Measurements from ENCODE around the gene ZCCHC2. TPM values are rescaled to one million over a fixed set of nuclear protein-coding genes. Genes with fewer than 3 reads are reported as not detected.

ZCCHC2 gene
- total RNA-seq, 1 donor from 2014 or later, result 15.4 TPM

DNA sequence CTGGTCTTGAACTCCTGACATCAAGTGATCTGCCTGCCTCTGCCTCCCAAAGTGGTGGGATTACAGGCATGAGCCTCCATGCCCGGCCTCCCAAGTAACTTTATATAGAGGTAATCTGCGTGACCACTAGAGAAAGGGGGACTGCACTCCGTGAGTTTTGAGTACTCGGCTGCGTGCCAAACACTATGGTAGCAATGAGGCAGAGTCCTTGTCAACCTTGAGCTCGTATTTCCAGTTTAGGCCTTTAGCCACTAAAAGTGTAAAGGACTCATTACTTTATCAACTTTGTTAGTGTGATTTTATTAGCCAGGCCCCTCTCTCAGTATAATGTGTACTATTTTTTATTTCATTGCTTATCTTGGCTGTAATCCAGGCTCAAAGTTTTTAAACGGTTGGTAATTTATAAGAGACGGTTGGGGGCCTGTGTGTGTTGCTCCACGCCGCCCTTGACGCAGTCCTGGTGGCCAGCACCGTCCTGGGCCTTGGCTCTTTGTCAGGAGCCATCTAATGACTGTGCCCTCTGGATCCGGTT, 56.2 kb downstream of the ZCCHC2 start:
- DNase-seq, result no peak

DNA sequence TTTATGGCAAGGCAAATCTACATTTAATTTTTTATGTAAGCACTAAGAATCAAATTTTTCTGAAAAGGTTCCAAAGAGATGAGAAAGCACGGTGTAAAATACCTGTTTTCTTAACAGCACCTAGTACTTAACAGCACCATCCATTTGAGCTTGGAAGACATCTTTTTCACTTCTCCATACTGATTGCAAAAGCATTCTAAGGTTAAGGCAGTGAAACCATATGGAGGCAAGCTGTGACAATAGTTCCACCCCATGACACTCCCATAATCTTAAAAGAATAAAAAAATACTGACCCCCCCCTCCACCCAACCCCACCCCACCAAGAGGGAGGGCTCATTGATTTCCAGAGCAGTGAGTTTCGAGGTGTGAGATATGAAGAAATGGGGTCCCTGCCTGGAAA, 60.6 kb downstream of the ZCCHC2 start:
- no peak for DNase-seq

DNA sequence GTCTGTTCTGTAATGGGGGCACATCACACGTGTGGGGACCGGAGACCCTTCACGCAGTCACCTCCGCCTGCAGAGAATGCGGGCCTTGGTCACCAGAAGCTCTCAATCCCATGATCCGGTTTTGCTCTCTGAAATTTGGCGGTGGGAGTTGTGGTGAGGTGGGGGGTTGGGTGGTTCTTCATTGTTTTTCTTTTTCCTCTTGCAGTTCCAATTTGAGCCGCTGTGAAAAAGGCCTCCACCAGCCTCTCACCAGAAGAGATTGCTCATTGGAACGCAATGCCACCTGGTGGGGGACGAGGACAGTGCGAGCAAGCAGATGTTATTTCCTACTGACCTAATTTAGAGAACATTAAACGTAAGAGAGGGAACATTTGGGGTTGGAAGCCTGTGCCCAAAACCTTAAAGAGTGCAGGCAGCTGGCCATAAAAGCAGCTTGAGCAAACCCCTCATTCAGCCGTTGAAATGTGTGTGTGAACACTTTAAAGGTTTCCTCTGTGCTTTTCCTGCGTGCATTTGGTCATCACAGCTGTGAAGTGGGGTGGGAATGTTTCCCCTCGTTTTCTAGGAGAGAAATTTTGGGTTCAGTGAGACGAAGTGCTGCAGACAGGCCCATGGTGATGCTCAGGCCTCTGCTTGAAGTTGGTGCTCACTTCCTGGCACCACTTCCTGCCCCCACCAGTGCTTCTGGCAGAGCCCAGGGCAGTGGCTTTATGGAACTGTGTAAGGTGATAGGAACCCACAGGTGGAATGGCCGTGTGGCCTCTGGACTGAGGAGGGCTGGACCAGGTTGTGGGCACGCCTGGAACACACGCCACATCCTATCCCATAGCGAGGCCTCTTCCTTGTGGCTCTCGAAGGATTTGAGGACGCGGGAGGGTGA, 61.7 kb downstream of the ZCCHC2 start:
- DNase-seq, result peak; percentile 95

DNA sequence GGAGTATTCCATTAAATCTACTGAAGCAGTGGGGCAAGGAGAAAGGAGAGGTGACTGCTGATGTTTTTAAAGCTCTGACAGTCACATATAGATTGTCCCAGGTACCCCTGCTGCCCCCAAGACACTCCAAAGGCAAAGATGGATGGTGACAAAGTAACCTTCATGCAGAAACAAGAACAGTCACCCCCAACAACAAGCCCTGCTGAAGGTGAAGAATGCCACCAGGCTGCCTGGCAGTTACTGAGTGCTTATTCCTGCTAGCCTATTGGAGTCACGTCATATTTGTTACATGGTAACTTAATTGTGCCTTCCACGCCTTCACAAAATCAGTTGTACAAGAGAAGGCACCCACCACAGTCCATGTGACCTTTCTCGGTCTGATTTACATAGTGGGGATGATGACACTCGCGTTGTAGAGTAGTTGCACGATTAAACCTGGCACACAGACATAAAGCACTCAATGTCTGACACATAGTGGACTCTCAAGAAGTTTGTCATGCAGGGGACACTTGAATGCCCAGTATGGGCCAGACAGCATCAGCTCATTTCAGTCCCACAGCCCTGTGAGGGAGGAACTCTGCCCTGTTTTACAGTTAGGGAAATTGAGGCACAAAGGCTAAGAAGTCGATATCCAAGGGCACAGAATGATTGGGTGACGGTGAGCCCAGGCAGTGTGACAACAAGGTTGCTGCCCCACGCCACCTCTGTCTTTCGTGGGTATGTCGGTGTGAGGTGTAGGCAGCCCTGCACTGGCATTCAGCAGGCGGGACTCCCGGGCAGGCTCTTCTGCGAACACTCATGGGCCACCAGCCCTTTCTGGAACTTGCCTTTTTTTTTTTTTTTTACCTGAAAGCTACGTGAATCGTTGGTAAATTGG, 62.7 kb downstream of the ZCCHC2 start:
- no peak for DNase-seq

DNA sequence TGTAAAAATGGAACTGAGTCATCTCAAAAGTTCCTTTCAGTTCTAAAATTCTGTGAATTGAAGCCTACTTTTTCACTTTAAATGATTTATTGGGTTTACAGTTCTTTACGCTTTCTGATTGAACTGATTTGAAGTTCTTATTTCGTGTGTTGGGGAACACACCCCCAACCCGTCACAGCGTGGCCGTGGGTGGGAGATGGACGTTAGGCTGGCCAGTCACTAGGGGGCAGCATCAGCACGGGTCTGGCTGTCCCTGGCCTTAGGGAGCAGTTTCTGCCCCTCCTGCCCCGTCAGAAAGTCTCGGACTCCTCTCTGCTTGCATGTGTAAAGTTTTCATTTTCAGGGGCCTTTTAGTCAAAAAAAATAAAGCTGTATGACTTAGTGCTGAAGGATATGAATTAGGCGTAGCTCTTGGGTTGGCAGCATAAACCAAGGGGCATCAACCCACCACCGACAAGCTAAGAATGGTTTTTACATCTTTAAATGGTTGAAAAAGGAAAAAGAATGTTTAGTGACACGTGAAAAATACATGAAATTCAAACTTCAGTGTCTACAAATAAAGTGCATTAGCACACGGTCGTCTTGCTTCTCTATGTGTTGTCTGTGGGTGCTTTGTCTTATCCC, 63.4 kb downstream of the ZCCHC2 start:
- peak; percentile 79 for DNase-seq

DNA sequence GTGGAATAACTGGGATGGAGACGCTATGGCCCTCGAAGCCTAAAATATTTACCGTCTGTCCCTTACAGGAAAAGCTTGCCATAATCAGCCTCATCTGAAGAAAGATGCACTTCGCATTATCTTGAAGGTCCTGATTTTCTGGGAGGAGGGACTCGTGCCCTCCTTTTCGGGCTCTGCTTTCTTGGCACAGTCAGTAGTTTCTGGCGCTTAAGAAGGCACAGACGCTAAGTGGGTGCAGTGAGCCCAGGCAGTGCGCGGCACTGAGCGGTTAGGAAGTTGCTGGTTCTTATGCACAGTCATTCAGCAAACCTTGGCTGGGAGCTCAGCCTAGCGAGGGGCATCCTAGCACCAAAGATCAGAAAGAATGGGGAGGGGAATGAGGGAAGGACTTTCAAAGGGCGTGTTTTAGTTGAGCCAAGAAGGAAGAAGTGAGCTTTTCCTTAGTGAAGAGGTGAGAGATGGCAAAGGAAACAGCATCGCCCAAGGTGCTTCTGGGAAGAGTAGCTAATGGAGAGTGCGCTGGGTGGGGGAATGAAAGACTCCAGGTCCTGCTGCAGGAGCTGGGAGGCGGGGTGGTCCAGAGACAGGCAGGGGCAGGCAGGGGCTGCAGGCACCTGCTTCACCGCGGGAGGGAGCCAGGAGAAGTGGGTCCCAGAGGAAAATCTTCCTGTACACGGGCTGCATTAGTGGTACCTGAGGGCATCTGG, 64.1 kb downstream of the ZCCHC2 start:
- no peak for DNase-seq

DNA sequence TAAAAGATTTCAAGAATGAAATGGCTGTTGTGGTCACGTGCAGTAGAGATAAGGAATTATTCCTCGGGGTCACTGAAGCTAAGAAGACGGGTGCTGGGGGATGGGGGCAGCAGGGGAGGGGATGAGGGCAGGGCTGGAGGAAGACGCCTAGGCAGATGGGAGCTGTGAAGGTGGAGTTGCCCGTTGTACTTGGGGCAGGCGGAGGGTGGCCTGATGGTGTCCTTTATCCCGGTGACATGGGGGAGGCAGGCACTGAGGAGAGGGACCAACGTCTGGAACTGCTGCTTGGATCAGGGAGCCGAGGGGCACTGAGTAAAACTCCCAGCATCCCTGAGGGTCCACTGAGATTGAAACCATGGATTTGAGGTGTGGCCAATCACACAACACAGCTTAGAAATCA, 64.9 kb downstream of the ZCCHC2 start:
- no peak for DNase-seq

DNA sequence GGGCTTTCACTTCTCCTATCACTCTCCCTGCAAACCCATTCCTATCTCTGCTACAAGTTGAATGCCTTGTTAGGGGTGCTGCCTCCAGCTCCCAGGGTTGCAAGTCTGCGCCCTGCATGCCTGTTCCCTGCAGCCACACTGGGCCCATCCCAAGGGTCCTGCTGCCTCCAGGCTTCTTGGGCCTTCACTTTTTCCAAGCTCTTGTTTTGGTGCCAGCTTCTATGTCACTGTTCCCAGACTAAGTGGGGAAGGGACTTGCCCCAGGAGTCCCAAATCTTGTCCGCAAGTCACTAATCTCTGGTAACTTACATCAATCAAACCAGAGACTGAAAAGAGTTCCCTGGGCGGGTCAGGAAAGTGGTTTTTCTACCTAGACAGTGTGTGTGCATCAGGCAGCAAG, 65.4 kb downstream of the ZCCHC2 start:
- no peak for DNase-seq

DNA sequence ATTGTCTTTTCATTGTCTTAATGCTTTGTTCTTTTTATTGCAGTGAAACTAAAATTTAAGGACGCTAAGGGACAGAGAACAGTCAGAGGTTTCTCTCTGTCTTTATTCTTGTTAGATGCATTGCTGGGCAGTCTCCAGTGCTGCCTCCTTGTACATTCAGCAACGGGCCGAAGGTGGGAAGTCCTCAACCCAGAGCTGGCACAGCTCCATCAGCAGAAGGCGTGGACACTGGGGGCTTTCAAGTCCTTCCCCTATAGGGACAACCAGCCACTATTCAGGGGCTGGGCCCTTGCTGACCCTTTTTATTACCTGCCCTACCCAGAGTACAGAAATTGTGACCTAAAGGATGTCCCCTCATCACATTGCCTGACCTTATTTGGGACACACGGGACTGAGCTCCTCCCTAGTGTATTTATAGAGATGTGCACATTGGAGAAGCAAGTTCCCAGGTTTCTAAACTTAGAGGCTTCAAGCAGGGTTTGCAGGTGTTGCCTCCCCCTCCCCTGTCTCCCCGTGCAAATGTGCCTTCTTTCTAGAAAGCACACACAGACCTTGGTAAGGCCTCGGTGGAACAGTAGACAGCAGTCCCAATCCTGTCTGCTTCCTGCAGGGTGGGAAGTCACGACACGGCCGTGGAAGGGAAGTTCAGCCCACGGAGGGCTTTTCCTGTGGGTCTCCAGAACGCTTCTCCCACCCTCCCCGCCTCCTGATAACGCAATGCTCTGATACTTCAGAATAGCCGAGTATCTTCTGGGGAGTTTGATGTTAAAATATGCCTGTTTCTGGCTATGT, 68.2 kb downstream of the ZCCHC2 start:
- no peak for DNase-seq

DNA sequence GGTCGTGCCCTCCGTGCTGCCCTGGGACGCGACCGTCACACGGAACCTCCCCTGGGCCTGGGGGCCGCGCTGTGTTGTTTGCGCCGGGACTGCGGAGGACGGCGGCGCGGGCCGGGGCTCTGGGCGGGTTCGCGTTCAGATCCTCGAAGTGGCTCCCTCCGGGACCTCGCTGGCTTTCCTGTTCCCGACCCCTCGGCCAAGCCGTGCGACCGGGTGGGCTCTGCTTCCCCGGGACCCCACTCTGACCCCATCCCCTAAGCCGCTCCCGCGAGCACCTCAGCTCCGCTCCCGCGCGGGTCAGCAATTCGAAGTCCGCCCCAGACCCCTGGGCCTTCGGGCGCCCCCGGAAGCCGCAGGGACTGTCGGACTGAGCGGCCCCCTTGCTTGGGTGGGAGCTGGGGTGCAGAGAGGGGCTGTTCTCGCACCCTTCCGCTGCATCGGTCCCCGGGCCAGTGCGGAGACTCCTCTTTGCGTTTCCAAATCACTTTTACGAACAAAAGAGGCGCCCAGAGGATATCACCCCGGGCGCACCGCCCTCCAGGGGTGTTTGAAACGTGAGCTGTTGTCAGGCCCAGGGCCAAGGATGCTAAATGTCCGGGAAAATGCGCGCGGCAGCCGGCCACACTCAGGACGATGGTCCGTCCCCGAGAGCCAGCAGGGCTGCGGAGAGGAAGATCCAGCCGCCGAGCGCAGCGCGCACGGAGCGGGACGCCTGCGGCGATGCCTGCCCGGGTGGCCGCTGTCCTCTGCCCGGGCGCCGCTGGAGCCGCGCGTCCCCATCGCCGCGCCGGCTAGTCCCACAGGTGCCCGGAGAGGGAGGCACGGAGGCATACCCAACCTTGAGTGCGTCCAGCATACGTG, 73.5 kb downstream of the ZCCHC2 start:
- DNase-seq, result peak; percentile 59

DNA sequence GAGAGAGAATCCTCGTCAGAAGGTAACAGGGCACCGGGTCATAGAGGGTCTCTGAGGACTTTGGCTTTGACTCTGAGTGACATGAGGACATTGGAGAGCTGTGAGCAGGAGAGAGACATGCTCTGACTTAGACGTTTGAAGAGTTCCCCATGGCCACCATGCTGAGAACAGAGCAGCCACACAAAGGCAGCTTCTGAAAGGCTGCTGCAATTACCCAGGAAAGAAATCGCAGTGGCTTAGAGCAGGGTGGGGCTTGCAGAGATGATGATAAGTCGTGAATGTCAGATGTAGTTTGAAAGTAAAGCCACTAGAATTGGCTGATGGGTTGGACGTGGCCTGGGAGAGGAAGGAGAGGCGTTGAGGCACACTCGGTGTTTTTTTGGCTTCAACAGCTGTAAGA, 79.0 kb downstream of the ZCCHC2 start:
- DNase-seq, result no peak

DNA sequence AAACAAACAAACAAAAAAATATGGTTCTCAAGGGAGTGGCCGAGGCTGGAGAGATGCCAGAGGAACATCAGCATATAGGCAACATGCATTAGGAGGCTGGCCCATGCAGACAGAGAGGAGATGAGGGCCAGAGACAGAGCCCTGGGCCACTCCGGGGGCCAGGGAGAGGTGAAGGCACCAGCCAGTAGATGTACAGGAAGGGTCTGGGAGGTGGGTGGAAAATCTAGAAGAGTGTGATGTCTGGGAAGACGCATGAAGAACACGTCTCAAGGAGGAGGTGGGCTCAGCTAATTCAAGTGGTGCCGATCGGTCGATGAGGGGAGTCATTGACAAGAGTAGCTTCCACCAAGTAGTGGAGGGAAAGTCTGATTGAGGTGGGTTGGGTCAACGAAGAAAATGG, 79.9 kb downstream of the ZCCHC2 start:
- DNase-seq, result no peak

DNA sequence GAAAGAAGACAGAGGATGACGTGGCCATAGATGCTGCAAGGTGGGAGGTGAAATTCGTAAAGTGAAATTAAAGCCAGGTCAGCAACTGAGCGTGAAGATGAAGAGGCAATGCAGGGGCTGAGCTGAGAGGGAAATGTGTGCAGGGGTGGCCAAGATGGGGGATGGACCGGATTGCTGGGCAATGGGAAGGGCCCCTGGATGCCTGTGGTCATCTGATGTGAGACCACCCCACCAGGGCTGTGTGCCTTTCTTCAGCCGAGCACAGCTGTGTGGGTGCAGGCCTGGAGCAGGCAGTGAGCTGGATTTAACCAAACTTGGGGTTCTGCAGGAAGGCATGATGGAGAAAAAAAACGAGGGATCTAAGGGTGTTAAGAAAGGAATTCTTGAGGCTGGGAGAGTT, 80.4 kb downstream of the ZCCHC2 start:
- no peak for DNase-seq

DNA sequence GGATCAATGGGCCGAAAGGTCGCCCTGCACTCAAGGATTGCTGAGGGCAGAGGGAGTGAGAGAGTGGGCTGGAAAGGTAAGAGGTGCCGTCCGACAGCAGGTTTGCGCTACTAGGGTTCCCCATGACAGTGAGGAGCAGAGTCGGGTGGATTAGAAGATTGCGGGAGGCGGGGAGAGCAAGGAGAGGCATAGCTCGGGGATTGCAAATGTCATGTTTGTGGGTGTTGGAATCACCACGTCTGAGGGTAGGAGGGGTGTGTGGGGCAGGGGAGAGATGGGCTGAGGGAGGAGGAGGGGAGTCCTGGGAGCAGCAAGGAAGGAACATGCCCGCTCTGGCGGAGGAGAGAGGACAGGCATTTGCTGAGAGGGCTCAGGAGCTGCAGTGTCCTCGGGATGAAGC, 81.2 kb downstream of the ZCCHC2 start:
- DNase-seq, result no peak

DNA sequence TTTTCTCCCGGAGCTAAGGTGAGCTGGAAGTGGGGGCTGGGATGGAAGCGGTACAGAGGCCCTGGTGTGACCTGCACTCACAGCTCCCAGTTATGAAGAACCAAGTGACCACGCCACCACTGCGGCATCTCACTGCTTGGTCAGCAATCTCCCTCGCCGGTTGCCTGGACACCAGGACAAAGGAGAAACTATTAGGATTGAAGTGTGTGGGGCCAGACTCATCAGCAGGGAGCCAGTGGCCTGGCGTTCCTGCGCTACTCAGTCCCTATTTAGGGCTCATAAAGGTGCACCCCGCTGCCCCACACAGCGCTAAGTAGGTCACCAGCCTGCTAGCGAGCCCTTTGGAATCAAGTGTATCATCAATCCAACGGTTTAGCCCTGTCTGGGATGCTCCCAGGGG, 82.9 kb downstream of the ZCCHC2 start:
- DNase-seq, result no peak

DNA sequence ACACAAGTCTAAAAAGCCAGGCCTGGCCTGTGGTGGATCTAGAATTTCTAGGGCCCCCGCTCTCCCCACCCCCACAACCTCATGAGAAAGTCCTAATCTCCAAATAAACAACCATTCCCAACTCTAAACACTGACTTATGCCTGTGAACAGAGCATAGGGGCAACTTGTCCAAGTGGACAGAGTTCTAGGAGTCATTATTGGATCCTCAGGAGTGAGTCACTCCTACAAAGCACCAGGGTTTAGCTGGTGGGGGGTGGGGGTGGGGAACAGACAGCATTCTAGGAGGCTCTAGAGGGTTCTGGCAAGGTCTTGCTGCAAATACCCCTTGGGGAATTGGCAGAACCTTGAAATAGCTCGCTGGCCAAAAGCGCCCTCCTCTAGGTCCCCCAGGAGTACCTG, 83.3 kb downstream of the ZCCHC2 start:
- DNase-seq, result no peak

DNA sequence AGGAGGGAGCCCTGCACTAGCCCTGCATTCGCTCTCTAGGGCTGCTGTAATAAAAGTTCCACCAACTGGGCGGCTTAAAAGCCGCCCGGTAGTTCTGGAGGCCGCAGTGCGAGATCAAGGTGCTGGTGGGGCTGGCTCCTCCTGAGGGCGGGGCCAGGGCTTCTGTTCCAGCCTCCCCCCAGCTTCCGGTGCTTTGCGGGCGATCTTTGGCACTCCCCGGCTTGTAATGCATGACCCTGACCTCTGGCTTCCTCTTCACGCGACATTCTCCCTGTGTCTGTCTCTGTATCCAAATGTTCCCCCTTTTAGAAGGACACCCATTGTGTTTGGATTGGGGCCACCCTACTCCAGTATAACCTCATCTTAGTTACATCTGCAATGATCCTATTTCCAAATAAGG, 84.5 kb downstream of the ZCCHC2 start:
- no peak for DNase-seq

DNA sequence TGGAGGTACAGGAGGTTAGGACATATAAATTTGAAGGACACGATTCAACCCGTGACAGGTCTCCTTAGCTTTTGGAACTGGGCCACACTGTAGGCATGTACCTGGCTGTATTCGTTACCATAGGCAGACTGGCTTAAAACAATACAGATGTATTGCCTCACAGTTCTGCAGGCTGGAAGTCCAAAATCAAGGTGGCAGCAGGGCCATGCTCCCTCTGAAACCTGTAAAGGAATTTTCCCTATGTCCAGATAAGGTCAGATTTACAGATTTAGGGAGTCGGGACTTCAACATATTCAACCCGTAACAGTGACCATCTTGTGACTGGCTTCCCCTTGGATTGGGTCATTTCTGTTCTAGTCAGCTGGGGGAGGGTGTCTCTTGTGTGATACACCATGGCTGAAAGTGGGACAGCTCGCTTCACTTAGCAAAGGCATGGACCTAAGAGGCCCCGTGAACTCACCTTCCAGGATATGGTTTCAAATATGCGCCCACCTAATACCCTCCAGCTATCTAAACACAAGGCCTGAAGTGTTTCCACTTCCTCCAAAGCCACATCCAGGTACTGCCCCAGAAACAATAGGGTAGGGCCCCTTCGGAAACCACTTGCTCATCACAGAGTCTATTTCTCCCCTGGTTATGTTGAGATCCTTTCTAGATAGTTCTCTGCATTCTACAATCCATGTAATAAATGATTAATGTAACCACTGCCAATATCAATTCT, 85.0 kb downstream of the ZCCHC2 start:
- DNase-seq, result no peak

DNA sequence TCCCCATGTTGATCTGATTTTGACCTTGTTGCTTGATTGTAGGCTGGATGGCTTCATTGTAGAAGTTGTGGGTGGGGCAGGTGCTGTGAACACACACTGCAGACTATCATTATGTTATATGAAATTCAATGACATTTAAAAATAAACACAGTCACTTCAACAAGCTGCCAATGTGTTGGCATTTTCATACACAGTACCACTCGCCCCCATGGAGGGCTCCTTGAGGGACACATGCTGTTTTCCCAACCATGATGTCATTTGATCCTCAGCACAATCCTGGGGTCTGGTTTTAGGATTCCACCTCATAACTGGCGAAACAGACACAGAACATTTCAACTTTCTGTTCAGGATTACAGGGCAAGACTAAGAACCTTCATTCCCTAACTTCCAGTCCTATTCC, 86.9 kb downstream of the ZCCHC2 start:
- DNase-seq, result no peak

DNA sequence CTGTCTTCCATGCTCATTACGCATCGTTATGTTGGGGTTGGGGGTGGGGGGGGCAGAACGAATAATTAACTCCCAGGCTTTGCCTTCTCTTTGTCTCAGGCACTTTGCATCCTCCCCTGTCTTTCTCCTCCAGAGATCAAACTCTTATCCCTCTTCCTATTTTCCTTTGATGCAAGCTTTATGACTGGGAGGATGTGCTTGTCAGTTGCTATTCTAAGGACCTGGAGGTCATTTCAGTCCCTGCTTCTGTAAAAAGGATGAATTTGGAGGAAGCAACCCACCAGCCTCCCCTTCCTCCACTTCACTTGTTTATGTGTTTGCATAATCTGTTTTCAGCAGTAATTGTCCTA, 87.5 kb downstream of the ZCCHC2 start:
- no peak for DNase-seq

Data from tongue (tissue), 2 donors.